ENCODE data around the gene ITIH3. TPM values are rescaled to one million over a fixed set of nuclear protein-coding genes. Genes with fewer than 3 reads are reported as not detected.

The ITIH3 gene
- total RNA-seq, 1 experiment from 2014 or later = 0.67 TPM

- POLR2A ChIA-PET = no interaction called here
- no peak overlapping the region for H3K27ac ChIP-seq (ENCODE audit: low read length)
- intact Hi-C loops (cut with micrococcal nuclease; ENCODE audit: unreplicated experiment) (no loop called here), in situ Hi-C loops (cut with HindIII; ENCODE audit: low pct_unique_long_range_greater_than_20kb, low sequenced_read_pairs) (no loop called here)
- no peaks in the 10 kb centered on the region for H3K36me3 ChIP-seq (ENCODE audit: control insufficient read depth, insufficient read depth, low read length)
- no peak for ATAC-seq
- H3K9me3 ChIP-seq (ENCODE audit: control insufficient read depth, insufficient read depth, low read depth, low read length) = no peaks in the 10 kb centered on the region
- no peaks in the 10 kb centered on the region for H3K27me3 ChIP-seq (ENCODE audit: control insufficient read depth, insufficient read depth, low read length)
- no peaks in the 10 kb centered on the region for H3K4me1 ChIP-seq (ENCODE audit: control insufficient read depth, insufficient read depth, low read length)
- CTCF ChIA-PET = no interaction called here
- TF ChIP-seq SIN3A (IDR thresholded peaks at IDR 0.05; ENCODE audit: borderline replicate concordance, insufficient read depth, low read depth, low read length) = no peak
- no peak for TF ChIP-seq POLR2AphosphoS5 (IDR thresholded peaks at IDR 0.05; ENCODE audit: low read depth, low read length)
- TF ChIP-seq, protein P1, sequence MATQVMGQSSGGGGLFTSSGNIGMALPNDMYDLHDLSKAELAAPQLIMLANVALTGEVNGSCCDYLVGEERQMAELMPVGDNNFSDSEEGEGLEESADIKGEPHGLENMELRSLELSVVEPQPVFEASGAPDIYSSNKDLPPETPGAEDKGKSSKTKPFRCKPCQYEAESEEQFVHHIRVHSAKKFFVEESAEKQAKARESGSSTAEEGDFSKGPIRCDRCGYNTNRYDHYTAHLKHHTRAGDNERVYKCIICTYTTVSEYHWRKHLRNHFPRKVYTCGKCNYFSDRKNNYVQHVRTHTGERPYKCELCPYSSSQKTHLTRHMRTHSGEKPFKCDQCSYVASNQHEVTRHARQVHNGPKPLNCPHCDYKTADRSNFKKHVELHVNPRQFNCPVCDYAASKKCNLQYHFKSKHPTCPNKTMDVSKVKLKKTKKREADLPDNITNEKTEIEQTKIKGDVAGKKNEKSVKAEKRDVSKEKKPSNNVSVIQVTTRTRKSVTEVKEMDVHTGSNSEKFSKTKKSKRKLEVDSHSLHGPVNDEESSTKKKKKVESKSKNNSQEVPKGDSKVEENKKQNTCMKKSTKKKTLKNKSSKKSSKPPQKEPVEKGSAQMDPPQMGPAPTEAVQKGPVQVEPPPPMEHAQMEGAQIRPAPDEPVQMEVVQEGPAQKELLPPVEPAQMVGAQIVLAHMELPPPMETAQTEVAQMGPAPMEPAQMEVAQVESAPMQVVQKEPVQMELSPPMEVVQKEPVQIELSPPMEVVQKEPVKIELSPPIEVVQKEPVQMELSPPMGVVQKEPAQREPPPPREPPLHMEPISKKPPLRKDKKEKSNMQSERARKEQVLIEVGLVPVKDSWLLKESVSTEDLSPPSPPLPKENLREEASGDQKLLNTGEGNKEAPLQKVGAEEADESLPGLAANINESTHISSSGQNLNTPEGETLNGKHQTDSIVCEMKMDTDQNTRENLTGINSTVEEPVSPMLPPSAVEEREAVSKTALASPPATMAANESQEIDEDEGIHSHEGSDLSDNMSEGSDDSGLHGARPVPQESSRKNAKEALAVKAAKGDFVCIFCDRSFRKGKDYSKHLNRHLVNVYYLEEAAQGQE (IDR thresholded peaks at IDR 0.05; ENCODE audit: insufficient read depth in 1 of 2, low read depth in 2 of 2, low read length in 1 of 2) = no peak
- TF ChIP-seq TCF7L2 (IDR thresholded peaks at IDR 0.05; ENCODE audit: low read depth, low read length) = no peak
- TF ChIP-seq CTCF (IDR thresholded peaks at IDR 0.05) = no peak
- DNase-seq (ENCODE audit: low read depth, low spot score) = no peak
- no TSS peak for BruUV-seq (replicated peaks)
- H3K4me3 ChIP-seq (ENCODE audit: low read depth in 2 of 2, low read length in 2 of 2) = no peak overlapping the region
Observed at GRCh38 chr3:52841981-52842340, 47.4 kb downstream of the ITIH3 start.

GRCh38 chr3:52842424-52842823, 47.8 kb downstream of the ITIH3 start:
- in situ Hi-C loops (cut with HindIII; ENCODE audit: low pct_unique_long_range_greater_than_20kb, low sequenced_read_pairs) = no loop called here
- POLR2A ChIA-PET = no interaction called here

More at GRCh38 chr3:52842424-52842823, 47.8 kb downstream of the ITIH3 start:
- CTCF ChIA-PET = no interaction called here
- Histone ChIP-seq H3K9me3 (ENCODE audit: control insufficient read depth, insufficient read depth, low read depth, low read length) (no peaks in the 10 kb centered on the region), H3K36me3 (ENCODE audit: control insufficient read depth, insufficient read depth, low read length) (no peaks in the 10 kb centered on the region), H3K27me3 (ENCODE audit: control insufficient read depth, insufficient read depth, low read length) (no peaks in the 10 kb centered on the region), H3K4me1 (ENCODE audit: control insufficient read depth, insufficient read depth, low read length) (no peaks in the 10 kb centered on the region), H3K4me3 (ENCODE audit: low read depth in 2 of 2, low read length in 2 of 2) (no peak overlapping the region), H3K27ac (ENCODE audit: low read length) (no peak overlapping the region)
- TF ChIP-seq POLR2AphosphoS5 (IDR thresholded peaks at IDR 0.05; ENCODE audit: low read depth, low read length) (no peak), TCF7L2 (IDR thresholded peaks at IDR 0.05; ENCODE audit: low read depth, low read length) (no peak), SIN3A (IDR thresholded peaks at IDR 0.05; ENCODE audit: borderline replicate concordance, insufficient read depth, low read depth, low read length) (no peak), CTCF (IDR thresholded peaks at IDR 0.05) (no peak)
- TF ChIP-seq, protein P1 (IDR thresholded peaks at IDR 0.05; ENCODE audit: insufficient read depth in 1 of 2, low read depth in 2 of 2, low read length in 1 of 2) = no peak
- no peak for DNase-seq (ENCODE audit: low read depth, low spot score)
- BruUV-seq (replicated peaks) = no TSS peak
- no peak for ATAC-seq
- intact Hi-C loops (cut with micrococcal nuclease; ENCODE audit: unreplicated experiment) = no loop called here
